ENCODE measurements around the gene YKT6.
"Not testable (repeated sequence)": the region's sequence is repeated elsewhere in the genome, so short reads cannot be mapped to it uniquely, and the experiment has no call there.

The YKT6 gene

GRCh38 chr7:44200699-44201461 is at the start of gene YKT6:
Gene YKT6 (plus strand): TSS chr7:44200978. CDS start chr7:44201136, 158 bp downstream.
- peak; percentile 97 for DNase-seq (ENCODE audit: low read depth, low spot score)

- no peak for DNase-seq (ENCODE audit: low read depth, low spot score)
Measured at GRCh38 chr7:44151956-44152355, 48.8 kb upstream of the YKT6 start.

DNA sequence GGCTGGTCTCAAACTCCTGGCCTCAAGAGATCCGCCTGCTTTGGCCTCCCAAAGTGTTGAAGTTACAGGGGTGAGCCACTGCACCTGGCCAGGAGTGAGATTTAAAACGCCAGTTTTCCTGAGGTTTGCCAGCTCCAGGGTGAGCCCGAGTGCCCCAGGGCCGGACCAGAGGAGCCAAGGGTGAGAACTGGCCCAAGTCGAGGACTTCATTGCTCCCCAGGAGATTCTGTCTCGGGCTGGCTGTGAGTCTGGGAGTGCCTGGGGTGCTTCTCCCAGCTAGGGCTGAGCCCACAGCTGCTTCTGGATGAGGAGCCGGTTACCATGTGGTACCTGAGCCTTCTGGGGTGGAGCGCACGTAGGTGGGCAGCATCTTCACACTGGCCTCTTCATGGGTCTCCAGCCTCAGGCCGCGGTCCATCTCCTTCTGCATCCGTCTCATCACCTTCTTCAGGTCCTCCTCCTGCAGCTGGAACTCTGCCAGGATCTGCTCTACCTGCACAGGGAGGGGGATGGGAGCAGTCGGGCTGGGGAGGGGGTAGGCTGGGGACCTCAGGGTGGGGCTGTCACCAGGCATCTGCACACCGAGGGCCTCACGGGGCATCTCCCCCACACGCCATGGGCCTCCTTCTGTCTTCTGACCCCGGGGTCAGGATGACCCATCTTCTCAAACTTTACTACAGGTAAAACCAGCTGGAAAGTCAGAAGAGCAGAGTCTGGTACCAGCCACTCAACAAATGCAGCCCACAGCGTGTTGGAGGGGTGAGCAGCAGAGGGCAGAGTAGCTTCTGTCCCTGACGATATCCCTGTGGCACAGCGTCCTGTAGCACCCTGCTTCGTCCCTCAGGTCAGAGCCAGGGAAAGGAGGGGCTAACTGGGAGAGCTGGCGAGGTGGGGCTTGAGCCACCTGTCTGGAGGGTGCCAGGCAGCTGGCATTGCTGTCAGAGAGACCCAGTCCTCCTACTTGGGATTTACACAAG is 47.5 kb upstream of the YKT6 start:
- no peak for DNase-seq (ENCODE audit: low read depth, low spot score)

DNA sequence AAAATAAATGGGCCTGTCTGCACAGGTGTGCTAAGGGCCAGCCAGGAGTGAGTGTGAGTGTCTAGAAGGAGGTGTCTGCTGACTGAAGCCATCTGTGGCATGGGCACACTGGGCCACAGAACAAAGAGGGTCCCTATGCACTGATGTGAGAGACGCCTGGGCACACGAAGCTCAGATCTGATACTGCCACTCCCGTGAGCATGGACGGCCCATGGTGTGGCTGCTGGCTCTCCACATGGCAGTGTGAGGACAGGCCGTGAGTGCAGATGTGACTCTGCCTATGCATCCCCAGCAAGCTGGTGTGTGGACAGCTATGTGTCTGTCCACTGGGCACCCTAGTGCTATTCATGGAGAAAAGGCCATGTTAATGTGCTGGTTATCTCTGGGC is 46.8 kb upstream of the YKT6 start:
- DNase-seq (ENCODE audit: low read depth, low spot score): no peak

- no peak for DNase-seq (ENCODE audit: low read depth, low spot score)
Measured at GRCh38 chr7:44154703-44155102, 46.1 kb upstream of the YKT6 start.

DNA sequence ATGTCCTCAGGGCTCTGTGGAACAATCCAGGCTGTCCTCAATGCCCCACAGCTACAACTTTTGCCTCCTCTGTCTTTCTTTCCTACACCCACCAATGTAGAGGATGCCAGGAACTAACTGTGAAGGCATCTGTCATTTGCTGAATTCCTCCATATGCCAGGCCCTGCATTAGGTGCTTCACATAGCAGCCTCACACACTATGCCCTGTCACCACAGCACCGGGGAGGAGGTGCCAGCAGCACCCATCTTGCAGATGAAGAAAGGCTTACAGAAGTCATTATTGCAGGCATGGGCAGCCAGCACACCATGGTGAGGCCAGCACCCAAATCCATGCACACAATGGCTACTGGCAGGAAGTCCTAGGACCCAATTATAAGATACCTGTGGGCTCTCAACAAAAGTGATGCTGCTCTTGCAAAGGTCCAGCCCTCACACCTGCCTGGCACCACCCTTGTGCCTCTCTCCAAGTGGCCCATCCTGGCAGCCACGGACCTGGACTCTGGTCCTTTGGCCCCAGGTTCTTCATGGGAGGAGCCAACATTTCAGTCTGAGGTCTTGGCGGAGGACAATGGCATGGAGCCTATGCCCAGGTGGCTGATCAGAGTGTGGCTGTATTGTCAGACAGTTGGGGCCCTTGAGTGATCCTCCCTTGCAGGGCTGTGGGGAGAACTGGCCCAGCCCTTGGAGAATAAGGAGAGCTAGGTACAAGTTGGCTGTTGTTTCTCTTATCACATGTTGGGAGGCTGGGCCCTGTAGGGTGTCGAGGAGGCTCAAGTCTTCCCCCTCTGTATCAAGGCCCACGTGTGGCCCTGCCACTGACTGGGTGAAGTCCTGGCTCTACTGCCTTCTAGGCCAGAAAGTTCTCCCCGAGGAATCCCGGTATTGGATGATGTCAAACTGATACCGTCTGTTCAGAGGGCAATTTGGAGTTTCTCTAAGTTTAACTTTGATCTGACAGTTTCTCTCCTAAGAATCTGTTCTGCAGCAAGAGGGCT is 45.3 kb upstream of the YKT6 start:
- no peak for DNase-seq (ENCODE audit: low read depth, low spot score)

GRCh38 chr7:44156453-44157010 is 44.2 kb upstream of the YKT6 start:
- DNase-seq (ENCODE audit: low read depth, low spot score): no peak

DNA sequence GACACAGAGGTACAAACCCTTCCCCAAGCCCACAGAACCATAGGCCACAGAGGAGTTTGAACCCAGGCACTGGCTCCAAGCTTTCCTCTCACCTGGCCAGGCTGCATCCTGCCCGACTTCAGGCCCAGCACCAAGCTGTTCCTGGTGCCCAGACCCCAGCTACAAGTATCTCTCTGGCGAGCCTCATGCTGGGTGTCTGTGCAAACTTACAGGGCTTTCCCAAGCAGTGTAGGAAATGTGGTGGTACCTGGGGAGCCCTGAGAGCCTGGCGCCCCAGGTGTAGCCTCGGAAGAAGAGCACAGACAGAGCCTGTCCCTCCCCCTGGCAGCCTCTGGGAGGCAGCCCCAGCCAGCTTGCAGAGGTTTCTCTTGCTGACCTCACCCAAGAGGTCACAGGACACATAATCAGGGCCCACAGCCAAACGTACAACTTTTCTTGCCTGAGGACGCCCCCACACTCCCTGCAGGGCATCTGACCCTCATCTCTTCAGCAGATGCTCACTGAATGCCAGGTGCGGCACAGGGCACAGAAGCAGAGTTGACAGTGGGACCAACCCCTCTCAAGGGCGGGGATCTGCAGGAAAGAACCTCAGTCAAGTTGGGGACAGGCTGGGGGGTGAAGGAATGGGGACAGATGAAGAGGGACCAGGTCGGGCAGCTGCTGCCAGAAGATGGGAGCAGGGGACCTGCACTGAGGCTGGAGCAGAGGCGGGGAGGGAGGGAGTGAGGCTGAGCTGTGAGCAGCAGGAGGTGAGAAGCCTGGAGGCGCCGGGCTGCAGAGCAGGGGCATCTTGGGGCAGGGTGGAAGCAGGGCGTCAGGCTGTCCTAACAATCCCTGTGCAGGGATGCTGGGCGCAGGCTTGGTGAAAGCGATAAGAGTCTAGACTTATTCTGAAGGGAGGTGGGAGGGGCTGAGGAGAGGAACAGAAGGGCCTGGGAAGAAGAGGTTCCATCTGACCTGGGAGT is 43.4 kb upstream of the YKT6 start:
- DNase-seq (ENCODE audit: low read depth, low spot score): no peak

DNA sequence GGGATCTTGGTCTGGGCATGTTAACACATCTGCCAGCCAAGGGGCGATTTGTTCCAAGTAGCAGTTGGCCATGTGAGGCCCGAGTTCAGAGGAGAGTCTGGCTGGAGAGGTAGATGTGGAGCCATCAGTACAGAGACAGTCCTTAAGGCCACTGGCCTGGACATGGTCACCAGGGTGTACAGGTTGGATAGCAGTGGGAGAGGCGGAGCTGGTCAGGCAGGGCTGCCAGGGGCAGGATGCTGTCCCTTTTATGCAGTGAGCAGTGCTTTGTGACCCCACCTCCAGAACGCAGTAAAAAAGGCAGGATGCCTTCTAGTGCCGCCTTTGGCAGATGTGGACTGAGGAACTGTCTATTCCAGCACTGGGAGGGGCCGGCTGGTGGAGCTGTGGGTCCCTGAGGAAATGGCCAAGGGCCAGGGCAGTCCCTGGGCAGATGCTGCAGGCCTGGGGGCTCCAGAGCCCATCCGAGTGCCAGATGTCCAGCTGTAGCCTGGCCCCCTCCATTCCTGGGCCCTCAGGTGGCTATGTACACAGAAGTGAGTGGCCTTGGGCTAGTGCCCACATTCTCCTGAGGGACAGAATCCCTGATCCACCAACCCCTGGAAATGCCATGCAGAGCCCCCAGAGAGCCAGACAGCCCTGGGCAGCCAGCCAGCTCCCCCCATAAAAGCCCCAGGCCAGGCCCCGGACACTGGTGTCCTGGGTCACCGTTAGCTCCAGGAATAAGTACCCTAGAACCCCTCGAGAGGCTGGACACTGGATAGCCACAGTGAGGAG is 42.5 kb upstream of the YKT6 start:
- no peak for DNase-seq (ENCODE audit: low read depth, low spot score)

DNA sequence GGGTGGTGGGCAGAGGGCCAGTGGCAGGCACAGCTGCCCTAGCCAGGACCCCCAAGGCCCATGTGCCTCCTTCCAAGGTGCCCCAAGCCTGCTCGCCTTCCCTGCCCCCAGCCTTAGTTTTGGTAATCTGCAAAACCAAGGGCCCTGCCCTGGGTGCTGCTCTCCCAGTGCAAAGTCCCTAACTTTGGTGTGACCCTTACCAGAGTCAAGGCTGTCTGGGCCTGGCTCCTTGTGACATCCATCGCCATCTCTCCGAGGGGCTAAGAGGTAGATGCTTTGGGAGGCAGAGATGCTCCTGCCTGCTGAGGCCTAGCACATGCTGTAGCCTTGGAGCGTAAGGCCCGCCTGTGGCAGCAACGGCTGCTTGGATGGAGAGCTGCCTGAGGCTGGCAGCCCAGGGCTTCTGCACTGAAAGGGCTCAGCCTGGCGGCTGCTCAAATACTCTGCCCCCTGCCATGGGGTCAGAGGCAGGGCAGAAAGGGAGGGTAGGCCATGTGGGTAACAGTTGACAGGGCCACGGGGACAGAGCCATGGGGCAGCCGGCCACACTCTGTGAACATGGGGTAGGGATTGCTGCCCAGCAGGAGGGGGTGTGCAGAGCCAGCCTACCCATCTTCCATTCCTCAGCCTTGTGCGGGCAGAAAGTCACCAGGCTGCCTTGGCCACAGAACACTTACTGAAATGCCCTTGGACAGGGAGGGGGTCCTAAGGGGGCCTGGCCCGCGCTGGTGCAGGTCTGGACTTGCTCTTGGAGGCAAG is 41.7 kb upstream of the YKT6 start:
- no peak for DNase-seq (ENCODE audit: low read depth, low spot score)

DNA sequence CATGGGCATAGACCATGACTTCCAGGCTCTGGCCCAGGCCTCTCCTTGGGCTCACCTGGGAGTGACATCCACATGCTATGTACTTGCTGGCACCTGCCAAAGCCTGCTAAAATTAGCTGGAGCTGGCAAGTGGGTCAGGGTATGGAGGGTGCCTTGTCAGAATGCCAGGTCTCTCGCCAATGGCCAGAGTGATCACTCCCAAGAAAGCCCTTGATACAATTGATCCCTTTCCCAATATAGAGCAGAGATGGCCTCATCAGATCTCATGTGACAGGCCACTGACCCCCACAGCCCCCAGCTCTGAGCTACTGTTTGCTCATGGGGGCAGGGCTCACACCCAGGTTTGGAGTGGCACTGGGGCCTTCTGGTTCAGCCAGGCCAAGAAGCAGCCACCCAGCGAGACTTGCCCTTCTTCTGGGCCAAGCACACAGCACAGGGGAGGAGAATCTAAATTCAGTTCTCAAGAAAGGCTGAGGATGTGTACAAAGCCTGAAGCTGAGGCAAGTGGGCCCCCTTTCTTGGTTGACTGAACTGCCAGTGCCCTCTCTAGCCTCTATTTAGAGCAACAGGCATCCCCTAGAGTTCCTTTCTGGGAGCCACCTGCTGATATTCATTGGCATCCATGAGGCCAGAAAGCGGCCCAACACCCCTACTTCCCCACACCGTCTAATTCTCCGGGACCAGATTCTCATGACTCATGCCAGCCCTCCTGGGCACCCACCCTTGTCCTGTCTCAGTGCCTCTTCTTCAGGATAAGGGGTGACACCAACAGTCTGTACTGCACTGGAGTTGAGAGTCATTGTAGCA is 40.8 kb upstream of the YKT6 start:
- DNase-seq (ENCODE audit: low read depth, low spot score): no peak

DNA sequence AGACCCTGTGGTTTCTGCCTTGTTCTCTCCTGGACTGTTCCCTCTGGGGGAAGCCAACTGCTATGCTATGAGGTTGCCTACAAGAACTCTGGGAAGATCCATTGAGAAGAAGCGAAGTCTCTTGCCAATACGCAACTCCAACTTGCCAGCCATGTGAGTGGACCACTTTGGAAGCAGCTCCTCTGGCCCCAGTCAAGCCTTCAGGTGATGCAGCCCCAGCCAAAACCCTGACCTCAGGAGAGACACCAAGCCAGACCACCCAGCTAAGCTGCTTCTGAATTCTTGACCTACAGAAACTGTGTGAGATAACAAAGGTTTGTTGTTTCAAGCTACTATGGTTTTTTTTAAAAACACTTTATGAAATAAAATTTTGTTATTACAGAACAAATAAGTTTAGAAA is 39.4 kb upstream of the YKT6 start:
- no peak for DNase-seq (ENCODE audit: low read depth, low spot score)

DNA sequence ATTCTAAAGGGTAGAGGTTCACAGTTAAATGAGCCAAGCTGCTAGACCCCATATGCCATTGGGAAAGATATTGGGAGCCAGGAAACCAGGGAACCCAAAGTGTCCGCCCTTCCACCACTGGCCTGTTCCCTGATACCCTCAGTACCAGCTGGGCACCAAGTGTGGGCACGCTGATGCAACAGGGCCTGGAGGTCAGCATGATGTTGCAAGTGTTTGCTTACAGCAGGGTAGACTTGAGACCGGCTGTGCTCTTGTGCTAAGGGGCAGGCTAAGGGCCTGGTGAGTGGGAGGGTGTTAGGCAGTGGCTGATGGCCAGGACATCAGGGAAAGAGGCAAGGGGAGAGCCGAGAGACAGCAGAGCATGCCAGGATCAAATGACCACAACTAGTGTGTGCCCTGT is 38.6 kb upstream of the YKT6 start:
- no peak for DNase-seq (ENCODE audit: low read depth, low spot score)

DNA sequence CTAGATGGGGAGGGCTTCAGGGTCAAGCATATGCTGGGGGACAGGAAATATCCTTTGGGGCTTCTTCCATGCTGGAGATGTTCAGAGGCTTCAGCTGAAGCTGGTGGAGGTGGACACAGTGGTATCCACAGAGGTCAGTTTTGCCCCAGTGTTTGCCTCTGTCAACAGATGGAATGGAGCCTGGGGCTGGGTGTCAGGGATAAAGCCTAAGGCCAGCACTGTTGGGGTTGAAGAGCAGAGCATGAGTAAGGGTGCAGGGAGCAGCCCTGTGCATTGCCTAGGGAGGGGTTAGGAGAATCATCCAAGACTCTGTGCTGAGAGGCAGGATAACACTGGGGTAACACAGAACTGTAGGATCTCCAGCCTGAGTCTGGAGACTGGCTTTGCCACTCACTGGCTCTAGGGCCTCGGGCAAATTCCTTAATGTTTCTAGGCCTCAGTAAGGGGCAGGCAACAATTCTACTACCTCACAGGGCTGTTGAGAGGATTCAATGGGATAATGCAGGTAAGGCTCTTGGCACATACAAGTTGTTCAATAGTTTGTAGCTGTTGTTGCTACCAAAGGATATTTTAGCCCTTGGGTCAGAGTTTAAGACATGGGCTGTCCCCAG is 37.9 kb upstream of the YKT6 start:
- DNase-seq (ENCODE audit: low read depth, low spot score): peak; percentile 69

GRCh38 chr7:44163591-44163990 is 37.2 kb upstream of the YKT6 start:
- peak; percentile 69 for DNase-seq (ENCODE audit: low read depth, low spot score)

GRCh38 chr7:44167920-44168319 is 32.9 kb upstream of the YKT6 start:
- no peak for DNase-seq (ENCODE audit: low read depth, low spot score)

GRCh38 chr7:44171901-44172300 is 28.9 kb upstream of the YKT6 start:
- not testable (repeated sequence) for DNase-seq (ENCODE audit: low read depth, low spot score)

Data from ELF-1 (cell line).